Femur (tissue), 1 donor: ENCODE results near the gene SYNGAP1.
A peak's percentile ranks its signal among the peaks of the same experiment; 100 is the strongest.

ENCODE experiments used
- DNase-seq: peaks from one replicate; pipeline ENCODE4 v3.0.0-alpha.2; 2017

SYNGAP1 gene

DNA sequence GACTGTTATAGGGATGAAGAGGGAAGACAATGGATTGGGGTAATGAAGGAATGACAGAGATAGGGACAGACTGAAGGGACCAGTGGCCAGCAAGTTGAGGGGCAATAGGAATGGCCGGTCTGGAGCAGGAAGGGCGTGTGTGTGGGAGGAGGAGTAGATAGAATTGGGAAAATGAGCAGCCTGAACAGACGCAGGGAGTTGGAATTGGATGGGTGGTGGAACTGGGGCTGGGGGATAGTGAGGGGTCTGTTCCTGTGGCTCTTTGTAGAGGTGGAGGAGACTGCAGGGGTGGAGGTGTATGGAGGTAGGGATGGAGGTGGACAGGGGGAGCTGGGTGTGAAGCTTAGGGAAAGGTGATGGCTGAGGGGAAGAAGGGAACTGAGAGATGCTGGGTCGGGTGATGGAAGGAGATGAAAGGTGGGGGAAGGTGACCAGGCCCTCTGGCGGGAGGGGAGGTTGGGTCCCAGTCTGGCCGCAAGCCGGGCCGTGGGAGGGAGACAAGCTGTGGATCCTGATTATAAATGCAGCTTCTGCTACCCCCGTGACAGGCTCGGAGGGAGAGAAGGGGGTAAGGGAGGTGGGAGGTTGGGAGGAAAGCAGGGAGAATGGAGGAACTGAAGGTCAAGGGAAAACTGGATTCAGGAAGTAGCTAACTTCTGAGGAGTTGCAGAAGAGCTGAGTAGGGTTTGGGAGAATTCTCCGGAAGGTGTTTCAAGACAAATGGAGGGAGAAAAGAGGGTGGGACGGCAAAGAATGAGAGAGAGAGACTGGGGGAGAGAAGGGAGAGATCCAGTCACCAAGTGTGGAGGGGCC is 5.2 kb downstream of the SYNGAP1 start:
- DNase-seq = peak; percentile 39

DNA sequence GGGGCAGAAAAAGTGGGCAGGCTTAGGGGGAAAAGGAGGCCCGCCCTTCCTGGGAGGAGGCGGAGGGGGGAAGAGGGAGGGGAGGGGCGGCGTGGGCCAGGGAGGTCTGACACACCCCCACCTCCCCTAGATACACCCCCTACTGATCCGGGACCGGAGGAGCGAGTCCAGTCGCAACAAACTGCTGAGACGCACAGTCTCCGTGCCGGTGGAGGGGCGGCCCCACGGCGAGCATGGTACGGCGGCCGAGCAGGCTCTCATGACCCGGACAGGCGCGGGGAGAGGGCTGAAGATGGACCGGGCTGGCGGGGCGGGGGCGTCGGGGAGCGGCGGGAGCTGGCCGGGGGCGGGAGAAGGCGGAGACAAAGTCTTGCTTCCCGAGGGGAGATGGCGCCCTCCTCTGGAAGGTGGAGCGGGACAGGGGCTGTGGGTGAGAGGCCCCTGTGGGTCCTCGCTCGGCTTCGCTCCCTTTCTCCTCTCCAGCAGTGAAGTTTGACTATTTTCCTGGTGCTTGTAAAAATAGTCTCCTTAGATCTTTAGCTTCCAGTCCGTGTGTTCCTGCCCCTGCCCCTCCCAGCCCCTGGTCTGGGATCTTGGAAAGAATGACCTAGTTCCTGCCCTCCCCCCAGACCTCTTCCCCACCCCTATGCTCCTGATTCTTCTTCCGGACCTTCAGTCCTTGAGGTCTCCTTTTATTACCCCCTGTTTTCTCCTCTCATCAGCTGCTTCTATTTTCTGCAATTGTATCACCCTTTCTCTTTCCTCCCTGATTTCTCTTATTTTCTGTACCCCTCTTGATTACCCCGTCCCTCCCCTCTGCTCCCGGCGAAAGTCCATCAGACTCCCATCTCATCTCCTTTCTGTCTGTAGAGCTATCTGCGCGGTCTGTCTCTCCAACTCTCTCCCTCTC is 6.1 kb downstream of the SYNGAP1 start:
- peak; percentile 94 for DNase-seq

DNA sequence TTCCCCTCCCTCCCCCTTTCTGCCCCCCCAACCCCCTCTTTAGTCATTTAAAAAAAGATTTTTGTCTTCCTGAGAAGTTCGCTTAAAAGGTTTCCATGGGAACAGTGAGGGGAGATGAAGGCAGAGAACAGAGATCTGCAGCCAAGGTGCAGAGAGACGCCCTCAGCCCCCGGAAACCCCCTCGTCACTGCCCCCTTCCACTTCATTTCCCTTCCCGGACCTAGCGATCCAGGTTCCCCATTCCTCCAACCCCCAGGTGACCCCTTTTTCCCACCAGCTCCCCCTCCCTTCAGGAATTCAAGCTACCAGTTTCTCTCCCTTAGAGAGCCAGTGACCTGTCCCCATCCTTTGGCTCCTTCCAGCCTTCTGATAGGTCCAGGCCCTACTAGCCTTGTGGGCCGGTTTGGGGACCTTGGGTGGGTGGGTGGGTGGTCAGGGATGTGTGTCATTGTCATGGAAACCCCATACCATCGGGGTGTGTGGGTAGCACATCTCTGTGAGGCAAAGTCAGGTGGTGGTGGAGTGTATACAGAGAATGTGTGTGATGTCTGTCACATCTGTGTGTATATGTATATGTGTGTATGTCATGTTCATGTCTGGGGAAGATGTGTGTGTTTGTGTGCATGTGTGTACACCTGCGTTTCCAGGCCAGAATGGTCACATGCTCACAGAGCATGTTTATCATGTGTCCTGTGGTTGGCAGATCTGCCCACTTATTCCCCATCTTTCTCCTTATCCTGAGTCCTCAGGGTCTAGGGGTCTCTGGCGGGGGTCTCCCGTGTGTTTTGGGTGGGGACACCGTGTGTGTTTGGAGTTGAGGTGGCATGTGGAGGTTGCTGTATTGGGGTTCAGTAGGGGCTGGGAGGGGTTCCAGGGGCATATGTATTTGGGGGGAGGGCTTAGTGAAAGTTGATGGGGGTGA is 7.0 kb downstream of the SYNGAP1 start:
- DNase-seq = peak; percentile 45

DNA sequence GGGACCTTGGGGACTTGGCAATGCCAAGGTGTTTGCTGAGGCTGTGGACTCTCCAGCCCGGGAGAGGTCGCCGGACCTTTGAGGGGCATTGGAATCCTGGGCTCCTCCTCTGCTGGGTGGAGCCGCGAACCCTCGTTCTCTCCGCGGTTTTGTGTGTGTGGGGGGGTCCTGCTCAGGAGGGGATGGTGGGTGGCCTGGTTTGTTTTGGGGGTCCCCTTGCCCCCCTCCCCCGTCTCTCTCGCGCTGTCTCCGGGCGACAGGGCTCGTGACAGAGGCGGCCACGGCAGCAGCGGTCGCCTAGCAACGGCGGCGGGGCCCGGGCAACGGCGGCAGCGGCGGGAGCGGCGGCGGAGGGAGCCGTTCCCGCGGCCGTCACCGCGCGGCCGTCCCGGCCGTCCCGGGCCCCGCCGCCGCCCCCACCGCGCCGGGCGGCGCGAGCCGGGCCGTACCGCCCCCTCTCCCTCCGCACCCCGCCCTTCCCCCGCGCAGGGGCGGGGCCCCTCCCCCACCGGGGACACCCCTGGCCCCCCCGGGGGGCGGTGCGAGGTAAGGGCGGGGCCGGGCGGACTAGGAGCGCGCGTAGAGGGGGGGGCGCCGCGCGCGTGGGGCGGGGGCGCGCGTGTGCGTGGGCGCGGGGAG is 7.8 kb downstream of the SYNGAP1 start:
- DNase-seq = peak; percentile 62

DNA sequence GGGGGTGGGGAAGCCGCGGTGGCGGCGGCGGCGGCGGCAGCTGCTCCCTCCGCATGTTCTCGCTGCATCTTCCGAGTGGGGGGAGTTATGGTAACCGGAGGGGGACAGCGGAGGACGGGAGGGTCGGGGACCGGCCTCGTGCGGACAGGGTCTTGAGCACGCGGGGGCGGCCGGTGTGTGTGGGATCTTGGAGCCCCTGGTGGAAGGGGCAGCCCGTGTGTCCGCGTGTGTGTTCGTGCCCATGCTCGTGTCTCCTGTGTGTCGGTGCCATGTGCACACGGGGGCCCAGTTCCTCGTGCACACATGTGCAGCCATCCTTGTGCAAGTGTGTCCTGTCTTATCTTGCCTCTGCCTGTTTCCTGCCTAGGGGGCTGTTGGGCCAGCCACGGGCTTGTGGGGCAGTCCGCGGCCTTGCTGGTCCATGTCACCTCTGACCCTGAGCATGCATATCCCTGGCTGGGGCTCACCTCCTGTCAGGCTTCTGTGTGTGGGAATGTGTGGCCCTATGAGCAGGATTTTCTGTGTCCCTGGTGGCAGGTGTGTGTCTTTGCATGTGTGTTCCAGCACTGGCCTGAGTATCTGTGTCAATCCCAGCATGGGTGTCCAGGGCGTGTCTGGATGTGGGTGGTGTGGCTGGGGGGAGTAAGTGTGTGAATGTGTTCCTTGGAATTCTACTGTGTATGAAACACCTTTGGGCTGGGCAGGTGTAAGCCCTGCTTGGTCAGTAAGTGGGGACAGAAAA is 8.5 kb downstream of the SYNGAP1 start:
- DNase-seq = peak; percentile 44

DNA sequence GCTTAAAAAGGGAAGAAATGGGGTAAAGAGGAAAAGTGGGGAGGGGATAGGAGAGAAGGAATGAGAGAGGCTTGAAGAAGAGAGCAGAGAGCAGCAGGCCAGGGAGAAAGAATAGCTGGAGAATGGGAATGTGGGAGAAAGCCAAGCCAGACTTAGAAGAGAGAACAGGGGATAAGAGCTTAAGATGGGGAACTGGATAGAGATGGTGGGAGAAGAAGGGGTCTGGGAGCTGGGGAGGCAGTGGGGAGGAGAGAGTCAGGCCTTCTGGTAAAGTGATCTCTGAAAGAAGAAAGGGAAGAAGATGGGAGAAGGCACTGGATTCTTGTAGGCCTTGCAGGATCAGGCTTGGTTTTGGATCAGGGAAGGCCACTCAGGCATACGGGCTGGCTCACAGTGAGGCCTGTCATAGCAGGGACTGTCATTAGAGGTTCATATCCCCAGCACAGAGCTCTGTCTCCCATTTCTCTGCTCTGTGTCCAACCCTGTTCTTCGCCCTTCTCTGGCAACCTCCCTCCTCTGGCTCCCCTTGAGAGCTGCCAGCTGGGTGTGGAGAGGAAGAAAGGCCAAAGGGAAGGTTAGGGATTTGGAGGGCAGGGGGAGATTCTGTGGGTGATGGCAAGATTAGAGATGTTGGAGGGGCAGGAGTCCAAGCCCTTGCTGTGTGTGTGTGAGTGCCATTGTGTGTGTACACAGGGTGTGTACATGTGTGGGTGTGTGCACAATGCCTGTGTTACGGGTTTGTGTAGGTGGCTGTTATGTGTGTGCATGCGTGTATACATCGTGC is 9.3 kb downstream of the SYNGAP1 start:
- no peak for DNase-seq

DNA sequence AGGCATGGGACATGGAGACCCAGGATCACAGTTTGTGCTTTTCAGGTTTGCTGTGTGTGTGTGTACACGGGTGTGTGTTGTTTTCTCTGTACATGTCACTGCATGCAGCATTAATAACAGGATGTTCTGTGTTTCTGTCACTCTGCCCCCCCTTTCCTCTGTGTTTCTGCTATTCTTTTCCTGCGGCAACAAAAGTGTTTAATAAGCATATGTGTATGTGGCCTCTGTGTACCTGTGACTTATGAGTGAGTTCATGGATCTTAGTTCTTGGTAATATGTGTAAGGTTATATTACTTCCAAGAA is 9.8 kb downstream of the SYNGAP1 start:
- DNase-seq = no peak

DNA sequence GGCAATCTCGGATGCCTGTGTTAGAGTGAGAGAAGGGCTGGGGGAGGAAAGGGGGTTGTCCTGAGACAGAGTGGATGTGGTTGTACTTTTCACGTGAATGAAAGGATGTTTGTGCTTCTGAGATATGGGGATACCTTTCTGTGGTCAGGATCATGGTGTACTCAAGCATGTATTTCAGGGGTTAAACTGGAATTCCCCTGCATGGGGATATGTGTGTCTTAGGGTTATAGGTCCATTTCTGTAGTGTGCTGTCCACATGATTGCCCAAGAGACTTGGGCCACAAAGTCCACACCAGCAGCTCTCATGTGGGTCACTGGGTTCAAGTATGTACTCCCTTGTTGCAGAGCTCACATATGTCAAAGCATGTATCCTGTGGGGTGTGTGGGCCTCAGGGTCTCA is 10.5 kb downstream of the SYNGAP1 start:
- no peak for DNase-seq

DNA sequence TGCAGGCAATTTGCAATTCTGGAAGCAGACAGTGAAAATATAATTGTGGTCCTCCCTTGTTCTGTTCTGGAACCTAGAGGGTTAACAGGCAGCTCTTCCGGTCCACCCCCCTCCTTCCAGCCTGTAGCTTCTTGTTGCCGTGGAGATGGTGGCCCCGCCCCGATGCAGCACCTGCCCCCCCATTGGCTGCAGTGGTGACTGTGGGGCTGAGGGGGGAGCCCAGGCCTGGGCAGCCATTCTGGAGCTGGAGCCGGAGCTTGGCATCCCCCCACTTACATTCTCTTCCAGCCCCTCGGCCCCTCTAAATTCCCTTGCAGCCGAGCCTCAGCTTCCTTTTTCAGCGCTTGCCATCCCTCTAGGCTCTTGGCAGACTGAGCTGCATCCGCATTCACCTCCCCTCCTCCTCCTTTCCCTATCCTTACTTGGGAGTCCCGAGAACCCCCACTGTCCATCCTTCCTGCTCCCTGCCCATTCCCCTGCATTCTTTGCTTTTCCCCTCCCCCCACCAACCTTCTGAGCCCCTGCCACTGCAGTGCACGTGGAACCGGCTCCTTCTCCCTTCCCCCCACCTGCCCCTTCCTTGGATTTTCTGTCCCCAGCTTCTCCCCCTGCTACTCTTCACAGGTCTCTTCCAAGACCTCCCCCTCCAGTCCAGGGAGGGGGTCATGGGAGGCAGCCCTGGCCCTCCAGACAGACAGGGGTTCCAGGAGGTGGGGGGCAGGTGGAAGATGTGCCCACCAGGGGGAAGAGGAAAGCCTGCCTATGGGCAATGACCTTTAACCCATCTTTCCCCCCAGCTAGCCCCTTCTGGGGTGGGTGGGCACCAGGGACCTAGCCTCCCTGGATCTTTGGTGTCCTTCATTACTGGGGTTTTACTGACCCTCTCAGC is 11.4 kb downstream of the SYNGAP1 start:
- DNase-seq = peak; percentile 88

DNA sequence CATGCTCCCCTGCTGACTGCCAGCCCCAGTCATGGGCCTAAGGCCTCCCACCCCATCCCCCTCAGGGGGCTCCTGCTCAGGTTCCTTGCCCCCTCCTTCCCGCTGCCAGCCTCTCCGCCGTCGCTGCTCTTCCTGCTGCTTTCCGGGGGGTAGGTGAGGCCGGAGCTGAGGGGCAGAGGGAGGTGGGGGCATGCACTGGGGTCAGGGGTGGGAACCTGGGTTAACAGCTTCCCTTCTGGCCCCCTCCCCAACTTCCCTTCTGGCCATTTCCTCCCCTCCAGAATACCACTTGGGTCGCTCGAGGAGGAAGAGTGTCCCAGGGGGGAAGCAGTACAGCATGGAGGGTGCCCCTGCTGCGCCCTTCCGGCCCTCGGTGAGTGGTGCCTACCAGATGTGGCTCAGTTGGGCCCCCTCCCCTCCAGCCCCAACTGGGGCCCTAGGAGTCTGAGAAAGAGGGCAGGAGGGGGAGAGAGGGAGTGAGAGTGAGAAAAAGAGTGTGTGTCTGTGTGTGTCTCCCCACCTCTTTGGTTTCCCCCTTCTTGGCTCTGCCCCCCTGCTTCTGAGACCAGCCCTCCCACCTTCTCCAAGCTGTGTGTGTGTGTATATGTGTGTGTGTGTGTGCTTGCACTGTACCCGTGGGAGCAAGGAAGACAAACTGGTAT is 12.1 kb downstream of the SYNGAP1 start:
- DNase-seq = peak; percentile 36

DNA sequence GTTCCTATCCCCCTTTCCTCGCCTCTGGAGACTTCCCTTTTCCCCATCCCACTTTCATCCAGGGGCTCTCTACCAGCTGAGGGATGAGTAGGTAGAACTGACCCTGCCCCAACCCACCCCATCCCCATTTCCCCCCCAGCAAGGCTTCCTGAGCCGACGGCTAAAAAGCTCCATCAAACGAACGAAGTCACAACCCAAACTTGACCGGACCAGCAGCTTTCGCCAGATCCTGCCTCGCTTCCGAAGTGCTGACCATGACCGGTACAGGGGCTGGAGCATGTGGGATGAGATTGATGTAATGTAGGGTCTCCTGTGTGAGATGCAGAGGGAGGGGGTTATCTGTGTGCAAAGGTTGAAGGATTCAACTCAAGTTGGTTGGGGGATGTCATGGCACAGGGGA is 12.7 kb downstream of the SYNGAP1 start:
- DNase-seq = no peak

DNA sequence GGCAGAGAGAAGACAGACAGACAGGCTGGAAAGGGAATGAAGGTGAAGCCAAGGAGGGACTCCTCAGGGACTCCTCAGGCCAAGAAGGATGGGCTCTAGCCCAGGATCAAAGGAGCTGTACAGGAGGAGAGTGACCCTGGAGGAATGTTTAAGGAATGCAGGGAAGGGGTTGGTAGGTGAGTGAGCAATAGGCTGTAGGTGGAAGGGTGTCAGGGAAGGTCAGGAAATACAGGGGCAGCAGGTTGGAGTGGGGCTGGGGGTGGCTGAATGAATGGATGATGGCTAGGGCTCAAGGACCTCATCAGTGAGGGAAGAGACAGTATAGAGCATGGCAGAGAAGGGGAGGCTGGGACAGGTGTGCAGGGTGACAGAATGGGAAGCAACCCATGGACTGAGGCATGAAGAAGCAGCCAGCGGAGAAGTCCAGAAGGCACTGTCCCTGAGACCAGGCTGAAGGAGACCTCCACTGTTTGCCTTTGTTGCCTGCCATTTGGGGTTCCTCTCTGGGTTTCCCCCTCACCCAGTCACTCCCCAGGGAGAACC is 13.2 kb downstream of the SYNGAP1 start:
- no peak for DNase-seq

DNA sequence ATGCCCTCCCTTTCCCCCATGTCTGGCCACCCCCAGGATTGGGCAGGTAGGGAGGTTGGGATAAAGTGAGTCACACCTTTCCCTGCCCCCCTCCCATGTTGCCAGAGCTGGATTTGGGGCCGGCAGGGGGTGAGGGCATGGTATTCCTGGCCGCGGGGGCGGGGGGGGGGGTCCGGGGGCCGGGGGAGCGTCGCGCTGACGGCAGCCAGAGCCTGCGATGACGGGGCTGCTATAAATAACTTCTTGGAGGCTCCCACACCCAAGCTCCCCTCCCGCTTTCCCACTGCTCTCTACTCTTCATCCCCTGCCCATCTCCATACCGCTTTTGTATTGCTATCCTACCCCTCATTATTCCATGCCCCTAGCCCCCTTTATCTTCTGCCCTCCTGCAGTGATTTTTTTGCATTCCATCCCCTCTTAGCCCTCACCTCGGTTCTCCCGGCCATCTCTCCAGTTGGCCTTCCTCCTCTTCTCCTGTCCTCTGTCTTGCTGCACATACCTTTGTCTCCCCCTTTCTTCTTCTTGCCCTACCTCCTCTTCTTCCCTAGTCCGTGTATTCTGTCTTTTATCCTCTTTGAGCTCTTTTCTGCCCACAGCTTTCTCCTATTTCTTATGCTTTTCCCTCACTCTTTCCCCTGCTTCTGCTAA is 13.8 kb downstream of the SYNGAP1 start:
- DNase-seq = peak; percentile 61

DNA sequence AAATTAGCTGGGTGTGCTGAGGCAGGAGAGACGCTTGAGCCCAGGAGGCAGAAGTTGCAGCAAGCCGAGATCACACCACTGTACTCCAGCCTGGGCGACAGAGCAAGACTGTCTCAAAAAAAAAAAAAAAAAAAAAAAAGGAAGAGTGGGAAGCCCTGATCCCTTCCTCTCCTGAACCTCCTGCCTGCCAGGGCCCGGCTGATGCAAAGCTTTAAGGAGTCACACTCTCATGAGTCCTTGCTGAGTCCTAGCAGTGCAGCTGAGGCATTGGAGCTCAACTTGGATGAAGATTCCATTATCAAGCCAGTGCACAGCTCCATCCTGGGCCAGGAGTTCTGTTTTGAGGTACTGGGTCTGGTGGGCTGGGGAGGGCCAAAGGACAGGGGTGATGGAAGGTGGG is 15.1 kb downstream of the SYNGAP1 start:
- DNase-seq = no peak

DNA sequence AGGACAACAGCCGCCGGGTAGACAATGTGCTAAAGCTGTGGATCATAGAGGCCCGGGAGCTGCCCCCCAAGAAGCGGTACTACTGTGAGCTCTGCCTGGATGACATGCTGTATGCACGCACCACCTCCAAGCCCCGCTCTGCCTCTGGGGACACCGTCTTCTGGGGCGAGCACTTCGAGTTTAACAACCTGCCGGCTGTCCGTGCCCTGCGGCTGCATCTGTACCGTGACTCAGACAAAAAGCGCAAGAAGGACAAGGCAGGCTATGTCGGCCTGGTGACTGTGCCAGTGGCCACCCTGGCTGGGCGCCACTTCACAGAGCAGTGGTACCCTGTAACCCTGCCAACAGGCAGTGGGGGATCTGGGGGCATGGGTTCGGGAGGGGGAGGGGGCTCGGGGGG is 17.8 kb downstream of the SYNGAP1 start:
- no peak for DNase-seq

DNA sequence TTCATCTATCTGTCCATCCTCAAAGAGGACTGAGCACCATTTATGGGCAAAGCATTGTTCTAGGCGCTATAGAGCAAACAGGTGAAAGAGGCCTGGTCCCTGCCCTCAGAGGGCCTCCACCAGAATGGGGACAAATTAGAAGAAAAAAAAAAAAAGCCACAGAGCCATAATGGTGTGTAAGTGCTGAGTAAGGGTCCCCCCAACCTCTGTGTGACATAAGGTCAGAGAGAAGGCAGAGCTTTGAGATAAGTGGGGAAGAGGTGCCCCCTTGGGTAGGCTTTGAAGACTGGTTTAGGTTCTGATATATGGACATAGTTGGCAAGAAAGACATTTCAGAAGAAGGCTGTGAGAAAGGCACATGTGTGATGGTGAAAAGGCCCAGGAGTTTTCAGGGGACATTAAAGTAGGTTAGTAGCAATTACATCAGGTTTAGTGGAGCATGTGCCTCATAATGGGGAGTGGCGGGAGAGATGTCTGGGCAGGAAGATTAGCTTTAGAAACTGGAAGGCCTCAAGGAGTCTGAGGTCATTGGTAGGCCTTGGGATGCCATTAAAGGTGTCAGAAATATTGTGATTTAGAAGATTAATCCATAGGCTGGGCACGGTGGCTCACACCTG is 19.2 kb downstream of the SYNGAP1 start:
- DNase-seq = no peak

DNA sequence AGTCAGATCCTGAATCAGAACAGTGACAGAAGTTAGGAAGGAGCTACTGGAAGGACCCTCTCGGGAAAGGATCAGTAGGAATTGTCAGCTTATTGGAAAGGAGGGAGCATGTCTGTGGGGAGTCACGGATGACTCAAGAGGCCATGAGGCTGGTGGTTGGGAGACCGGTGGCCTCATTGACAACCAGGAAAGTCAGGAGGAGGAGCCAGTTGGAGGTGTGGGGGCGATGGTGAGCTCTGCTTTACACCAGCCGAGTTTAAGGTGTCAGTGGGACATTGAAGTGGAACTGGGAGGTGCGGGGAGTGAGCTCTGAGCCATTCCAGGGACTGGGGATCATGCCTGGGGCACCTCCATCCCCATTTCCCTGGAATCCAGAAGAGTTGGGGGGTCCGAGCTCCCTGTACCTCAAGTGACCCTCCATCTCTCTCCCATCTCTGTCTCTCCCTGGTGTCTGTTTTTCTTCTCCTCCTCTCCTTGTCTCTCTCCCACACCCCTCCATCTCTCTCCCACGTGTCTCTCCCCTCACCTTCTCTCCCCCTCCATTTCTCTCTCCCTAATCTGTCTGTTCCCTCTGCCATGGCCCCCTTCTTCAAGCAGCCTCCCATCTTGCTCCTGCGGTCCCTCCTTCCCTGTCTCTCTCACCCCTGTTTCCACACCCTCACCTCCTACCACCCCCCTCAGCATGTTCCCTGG is 20.2 kb downstream of the SYNGAP1 start:
- DNase-seq = no peak
